T-helper 1 cell treated with Interleukin-12 subunit alpha and Interleukin-12 subunit beta and Interleukin-4 antibody, amounts not matched to agents 30 μg/mL and 1 μg/mL, for 36 hours (primary cell): ENCODE data around the gene CAMK2D.

Source experiments
- H3K27ac Mint-ChIP-seq: one replicate; pipeline ENCODE4 v1.8.0; 2021; ENCODE audit warnings: mild to moderate bottlenecking, mixed read lengths
- H3K27me3 Mint-ChIP-seq: one replicate; pipeline ENCODE4 v1.8.0; 2021; ENCODE audit warnings: low read depth, mixed read lengths
- H3K36me3 Mint-ChIP-seq: one replicate; pipeline ENCODE4 v1.8.0; 2021; ENCODE audit warnings: low read depth, mixed read lengths
- H3K4me1 Mint-ChIP-seq: one replicate; pipeline ENCODE4 v1.8.0; 2021; ENCODE audit warnings: low read depth, mixed read lengths
- H3K4me3 Mint-ChIP-seq: one replicate; pipeline ENCODE4 v1.8.0; 2021; ENCODE audit warnings: mild to moderate bottlenecking, moderate library complexity, mixed read lengths
- H3K9me3 Mint-ChIP-seq: one replicate; pipeline ENCODE4 v1.8.0; 2021; ENCODE audit warnings: mixed read lengths

CAMK2D gene

DNA sequence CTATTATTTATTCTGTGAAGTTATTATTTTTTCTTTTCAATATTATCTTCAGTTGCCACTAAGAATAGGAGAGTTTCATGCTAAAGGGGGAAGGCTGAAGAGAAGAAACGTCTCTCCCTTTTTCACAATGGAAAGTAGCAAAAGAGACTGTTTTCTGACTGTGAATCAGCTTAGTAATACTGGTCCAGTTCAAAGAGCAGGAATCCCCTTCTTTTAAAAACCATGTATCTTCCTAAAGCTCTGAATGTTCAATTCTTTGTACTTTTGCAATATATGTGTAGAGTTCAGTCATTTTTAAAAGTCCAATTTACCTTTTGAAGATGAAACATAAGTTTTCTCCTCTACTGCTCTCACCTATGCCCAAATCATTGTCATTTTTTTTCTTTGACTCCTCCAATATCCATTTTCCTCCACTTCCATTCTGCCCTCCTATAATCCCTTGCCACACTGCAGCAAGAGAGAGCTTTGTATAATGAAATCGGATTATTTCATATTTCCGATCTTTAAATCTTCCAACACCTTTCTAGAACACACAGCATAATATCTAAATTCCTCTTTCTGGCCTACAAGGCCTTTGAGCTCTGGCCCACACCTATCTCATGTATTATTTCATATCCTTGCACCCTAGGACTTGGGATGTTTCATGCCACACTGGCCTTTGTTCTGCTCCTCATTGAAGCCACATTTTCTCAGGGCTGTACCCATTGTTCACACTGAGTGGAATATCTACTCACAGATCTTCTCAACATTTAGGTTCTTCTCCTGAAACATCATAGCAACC, 195.3 kb downstream of the CAMK2D start:
- H3K36me3 Mint-ChIP-seq, result peaks cover 24% of the 10 kb centered on the region
- no peaks in the 10 kb centered on the region for H3K9me3 Mint-ChIP-seq
- no peak overlapping the region for H3K27ac Mint-ChIP-seq
- H3K4me3 Mint-ChIP-seq, result no peak overlapping the region
- peaks cover 29% of the 10 kb centered on the region for H3K4me1 Mint-ChIP-seq
- no peaks in the 10 kb centered on the region for H3K27me3 Mint-ChIP-seq

DNA sequence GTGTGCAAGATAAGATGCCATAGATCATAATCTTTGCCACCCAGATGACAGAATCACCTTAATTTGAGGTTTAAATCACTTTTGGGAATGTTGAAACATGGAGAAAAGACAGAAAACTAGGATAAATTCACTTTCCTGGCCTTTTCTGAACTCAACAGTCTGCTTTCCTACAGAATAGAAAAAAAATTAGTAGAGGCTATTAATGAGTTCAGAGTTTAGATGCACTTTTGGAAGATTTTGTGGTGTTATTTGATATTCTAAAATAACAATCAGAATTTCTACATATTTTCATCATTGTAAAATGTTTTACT, 195.9 kb downstream of the CAMK2D start:
- Mint-ChIP-seq H3K36me3 (peaks cover 24% of the 10 kb centered on the region), H3K4me1 (peaks cover 33% of the 10 kb centered on the region), H3K9me3 (no peaks in the 10 kb centered on the region), H3K4me3 (no peak overlapping the region), H3K27me3 (no peaks in the 10 kb centered on the region), H3K27ac (no peak overlapping the region)

DNA sequence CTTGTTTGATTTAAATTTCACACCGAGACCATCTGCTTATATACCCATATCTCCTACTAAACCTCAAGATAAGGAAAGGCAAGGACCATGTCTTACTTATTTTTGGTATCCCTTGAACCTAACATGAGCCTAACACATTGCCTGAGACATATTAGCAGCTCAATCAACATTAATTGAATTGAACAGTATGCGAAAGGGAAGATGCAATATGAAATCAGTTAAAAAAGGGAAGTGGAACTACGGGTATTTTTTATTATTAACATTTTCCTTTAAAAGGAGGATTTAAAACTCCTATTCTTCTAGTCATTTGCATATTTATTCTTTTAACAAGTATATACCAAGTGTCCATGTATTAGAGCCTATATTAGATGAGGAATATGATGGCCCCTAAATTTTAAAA, 197.0 kb downstream of the CAMK2D start:
- Mint-ChIP-seq H3K4me1 (peaks cover 35% of the 10 kb centered on the region), H3K4me3 (no peak overlapping the region)

DNA sequence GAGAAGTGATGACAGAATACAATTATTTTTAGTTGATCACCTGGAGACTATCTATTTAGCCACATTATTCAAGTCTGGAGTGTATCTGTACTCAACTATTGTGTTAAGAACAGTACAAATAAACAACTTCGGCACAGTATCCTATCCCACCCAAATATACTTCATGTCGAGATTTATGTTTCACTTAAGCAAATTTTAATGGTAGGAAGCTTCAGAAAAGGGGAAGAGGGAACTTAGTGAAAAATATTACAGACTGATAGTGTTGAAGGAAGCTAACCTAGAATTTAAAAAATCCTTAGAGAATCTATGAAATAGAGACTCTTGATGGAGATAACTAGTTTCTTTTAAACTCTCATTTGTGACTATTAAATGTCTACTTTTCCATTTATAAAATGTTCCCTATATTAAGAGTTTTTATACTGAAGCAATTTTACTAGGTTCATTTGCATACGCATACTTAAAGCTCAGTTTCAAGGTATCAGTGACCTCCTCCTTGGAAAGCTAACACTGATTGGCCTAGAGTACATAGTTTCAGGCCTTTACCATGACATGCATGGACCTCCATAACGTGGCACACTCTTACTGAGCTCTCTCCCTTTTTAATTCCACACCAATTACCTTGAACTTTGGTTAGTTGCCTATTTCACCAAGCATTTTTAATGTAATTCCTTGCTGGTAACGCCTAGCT, 197.7 kb downstream of the CAMK2D start:
- Mint-ChIP-seq H3K4me1 (peaks cover 35% of the 10 kb centered on the region), H3K27ac (no peak overlapping the region)

More for the DNA sequence above, 197.0 kb downstream of the CAMK2D start:
- H3K27ac Mint-ChIP-seq, result peak overlapping the region; percentile 66
- H3K9me3 Mint-ChIP-seq, result no peaks in the 10 kb centered on the region
- H3K36me3 Mint-ChIP-seq, result peaks cover 24% of the 10 kb centered on the region
- H3K27me3 Mint-ChIP-seq, result no peaks in the 10 kb centered on the region

DNA sequence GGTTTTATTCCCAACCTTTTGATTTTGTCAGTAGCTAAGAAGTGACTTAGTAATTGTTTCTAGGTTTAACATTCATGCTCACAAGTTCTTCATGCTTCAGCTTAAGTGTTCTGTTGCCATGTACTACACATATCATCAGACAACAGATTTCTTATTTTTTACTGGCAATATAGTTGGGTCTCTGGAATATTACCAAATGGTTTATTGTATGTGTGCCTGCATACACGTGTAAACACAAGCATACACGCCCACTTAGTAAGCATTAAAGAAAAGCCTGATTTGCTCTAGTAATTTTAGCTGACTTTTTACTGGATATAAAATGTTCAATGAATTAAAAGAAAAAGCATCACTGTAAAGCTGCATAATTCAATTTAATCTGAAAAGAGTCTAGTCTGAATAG, 199.8 kb downstream of the CAMK2D start:
- Mint-ChIP-seq H3K27ac (no peak overlapping the region), H3K36me3 (peaks cover 27% of the 10 kb centered on the region), H3K4me3 (no peak overlapping the region), H3K27me3 (no peaks in the 10 kb centered on the region), H3K4me1 (peaks cover 33% of the 10 kb centered on the region), H3K9me3 (no peaks in the 10 kb centered on the region)

More for the DNA sequence above, 197.7 kb downstream of the CAMK2D start:
- H3K4me3 Mint-ChIP-seq, result no peak overlapping the region
- peaks cover 21% of the 10 kb centered on the region for H3K36me3 Mint-ChIP-seq
- H3K27me3 Mint-ChIP-seq, result no peaks in the 10 kb centered on the region
- H3K9me3 Mint-ChIP-seq, result no peaks in the 10 kb centered on the region

DNA sequence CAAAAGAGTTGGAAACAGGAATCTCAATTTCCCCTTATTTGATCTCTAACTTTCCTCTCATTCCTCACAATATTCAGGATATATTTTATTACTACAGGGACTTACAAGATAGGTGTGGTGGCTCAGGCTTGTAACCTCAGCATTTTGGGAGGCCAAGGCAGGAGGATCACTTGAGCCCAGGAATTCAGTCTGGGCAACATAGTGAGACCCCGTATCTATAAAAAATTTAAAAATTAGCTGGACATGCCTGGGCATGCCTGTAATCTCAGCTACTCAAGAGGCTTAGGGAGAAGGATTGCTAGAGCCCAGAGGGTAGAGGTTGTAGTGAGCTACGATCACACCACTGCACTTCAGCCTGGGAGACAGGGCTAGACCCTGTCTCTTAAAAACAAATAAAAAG, 200.4 kb downstream of the CAMK2D start:
- Mint-ChIP-seq H3K27me3 (no peaks in the 10 kb centered on the region), H3K36me3 (peaks cover 21% of the 10 kb centered on the region), H3K4me1 (peaks cover 26% of the 10 kb centered on the region), H3K4me3 (no peak overlapping the region), H3K9me3 (no peaks in the 10 kb centered on the region), H3K27ac (no peak overlapping the region)

DNA sequence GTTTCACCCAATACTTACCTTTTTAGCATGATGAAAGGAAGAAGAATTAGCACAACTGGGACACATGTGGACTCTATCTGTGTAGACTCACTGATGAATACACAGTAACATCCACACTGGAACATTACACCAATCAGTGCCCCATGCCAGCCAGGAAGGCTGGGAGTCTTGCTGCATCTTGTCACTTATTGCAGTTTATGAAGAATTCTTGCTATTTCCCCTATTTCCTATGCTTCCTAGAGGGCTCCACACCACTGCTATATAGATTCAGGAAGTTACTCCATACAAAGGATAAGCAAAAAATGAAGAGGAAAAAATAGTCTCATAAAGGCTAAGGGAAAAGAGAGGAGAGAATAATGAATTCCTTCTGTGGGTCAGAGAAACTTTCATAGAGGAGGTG, 201.0 kb downstream of the CAMK2D start:
- H3K27me3 Mint-ChIP-seq, result no peaks in the 10 kb centered on the region

DNA sequence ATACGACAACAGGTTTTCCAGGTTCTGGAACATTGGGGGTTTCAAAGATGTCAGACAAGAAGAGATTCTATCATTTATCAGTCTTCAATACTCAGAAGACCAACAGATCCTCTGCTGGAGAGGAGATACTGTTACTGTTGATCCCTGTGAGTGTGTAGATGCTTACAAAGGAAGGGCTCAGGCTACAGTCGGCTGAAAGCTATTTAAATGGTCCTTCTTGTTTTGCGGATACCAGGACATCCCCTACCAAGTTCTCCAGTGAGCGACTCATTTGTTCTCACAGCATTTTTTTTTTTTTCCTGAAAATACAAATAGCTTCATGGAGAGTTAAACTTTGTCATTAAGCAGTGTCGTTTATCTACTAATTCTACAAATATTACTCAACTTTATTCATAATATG, 201.6 kb downstream of the CAMK2D start:
- H3K4me1 Mint-ChIP-seq, result peaks cover 20% of the 10 kb centered on the region
- H3K36me3 Mint-ChIP-seq, result peaks cover 20% of the 10 kb centered on the region
- no peak overlapping the region for H3K27ac Mint-ChIP-seq
- H3K27me3 Mint-ChIP-seq, result no peaks in the 10 kb centered on the region
- H3K4me3 Mint-ChIP-seq, result no peak overlapping the region
- H3K9me3 Mint-ChIP-seq, result no peaks in the 10 kb centered on the region

More for the DNA sequence above, 201.0 kb downstream of the CAMK2D start:
- Mint-ChIP-seq H3K9me3 (no peaks in the 10 kb centered on the region), H3K36me3 (peaks cover 21% of the 10 kb centered on the region), H3K4me1 (peaks cover 25% of the 10 kb centered on the region), H3K27ac (no peak overlapping the region), H3K4me3 (no peak overlapping the region)

DNA sequence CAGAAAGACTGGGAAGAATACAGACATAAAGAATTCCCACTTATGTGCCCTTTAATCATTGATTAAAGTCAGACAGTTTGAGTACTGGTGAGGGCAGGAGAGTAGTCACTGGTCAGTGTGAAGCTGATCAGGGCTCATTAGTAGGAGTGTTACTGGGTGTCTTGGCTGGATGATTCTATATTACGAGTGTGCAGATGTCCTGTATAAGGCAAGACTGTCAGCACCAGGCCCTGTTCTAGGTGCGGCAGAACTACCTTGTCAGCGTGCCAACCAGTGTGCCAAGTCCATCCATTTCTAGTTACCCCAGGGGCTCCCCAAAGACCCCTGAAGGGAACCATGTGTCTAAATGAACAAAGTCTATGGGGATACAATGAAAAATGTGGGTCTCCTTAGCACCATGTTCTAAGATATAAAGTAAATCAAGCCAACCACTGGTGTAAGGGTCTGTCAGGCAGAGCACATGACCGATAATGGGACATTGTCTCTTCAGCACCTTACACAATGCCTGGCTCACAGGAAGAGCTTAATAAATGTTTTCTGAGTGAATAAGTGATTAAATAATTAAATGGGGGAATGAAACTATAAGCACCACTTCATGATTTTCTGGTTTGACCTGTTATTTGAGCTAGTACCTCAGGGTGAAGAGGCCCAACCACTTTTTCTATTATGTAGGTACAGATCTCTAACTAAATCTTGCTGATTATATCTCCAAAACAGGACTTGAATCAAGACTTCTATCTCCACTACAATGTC, 205.0 kb downstream of the CAMK2D start:
- no peak overlapping the region for H3K4me3 Mint-ChIP-seq
- H3K36me3 Mint-ChIP-seq, result peaks cover 13% of the 10 kb centered on the region
- H3K27me3 Mint-ChIP-seq, result no peaks in the 10 kb centered on the region
- H3K27ac Mint-ChIP-seq, result no peak overlapping the region
- H3K9me3 Mint-ChIP-seq, result no peaks in the 10 kb centered on the region
- H3K4me1 Mint-ChIP-seq, result peaks cover 5% of the 10 kb centered on the region

DNA sequence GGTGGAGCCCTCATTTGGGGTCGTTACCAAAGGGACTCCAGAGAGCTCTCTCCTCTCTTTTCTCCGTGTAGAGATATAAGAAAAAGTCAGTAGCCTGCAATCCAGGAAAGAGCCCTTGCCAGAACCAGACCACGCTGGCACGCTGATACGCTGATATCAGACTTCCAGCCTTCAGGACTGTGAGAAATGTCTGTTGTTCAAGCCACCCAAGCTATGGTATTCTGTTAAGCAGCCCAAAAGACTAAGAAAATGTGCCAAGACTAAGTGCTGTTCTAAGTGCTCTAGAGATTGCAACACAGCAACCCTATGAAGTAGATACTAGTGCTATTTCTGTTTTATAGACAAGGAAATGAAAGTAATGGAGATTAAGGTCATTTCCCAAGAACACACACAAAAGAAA, 205.7 kb downstream of the CAMK2D start:
- Mint-ChIP-seq H3K27me3 (no peaks in the 10 kb centered on the region), H3K4me1 (peaks cover 4% of the 10 kb centered on the region), H3K9me3 (no peaks in the 10 kb centered on the region), H3K36me3 (peaks cover 13% of the 10 kb centered on the region), H3K27ac (no peak overlapping the region), H3K4me3 (no peak overlapping the region)

DNA sequence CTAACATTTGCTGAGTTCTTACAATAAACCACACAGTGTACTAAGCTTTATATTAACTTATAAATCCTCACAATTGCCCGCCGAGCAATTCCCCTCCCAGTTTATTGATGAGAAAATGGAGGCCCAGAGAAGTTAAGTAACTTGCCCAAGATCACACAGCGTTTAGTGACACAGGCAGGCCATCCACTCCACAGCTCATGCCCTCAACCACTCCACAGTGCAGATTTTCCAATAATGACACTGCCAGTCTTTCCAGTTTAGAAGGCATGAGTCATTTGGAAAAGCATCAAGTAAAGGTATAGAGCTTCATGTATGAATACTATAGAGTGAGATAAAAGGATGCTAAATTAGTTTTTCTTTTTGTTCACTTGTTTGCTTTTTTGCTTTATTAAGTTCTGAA, 208.5 kb downstream of the CAMK2D start:
- Mint-ChIP-seq H3K4me3 (no peak overlapping the region), H3K27ac (no peak overlapping the region), H3K9me3 (no peaks in the 10 kb centered on the region), H3K27me3 (no peaks in the 10 kb centered on the region), H3K4me1 (peaks cover 5% of the 10 kb centered on the region), H3K36me3 (peaks cover 17% of the 10 kb centered on the region)

DNA sequence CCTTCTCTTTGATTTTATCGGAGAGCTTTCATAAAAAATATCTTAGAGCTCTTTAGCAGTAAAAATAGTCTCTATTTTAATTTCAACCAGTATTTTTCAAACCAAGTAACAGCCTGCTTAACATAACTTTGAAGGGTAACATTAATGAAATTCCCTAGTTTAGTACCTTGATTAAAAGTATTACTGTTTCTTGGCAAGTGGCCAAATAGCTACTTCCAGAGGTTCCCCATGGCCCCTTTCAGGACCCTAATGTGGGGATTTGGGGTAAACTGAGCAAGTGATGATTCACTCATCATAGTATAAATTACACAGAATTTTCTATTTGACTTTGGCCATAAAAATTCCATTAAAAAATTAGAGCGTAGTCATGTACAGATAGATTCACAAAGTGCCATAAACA, 211.0 kb downstream of the CAMK2D start:
- Mint-ChIP-seq H3K4me3 (no peak overlapping the region), H3K27ac (no peak overlapping the region), H3K4me1 (peaks cover 13% of the 10 kb centered on the region)

DNA sequence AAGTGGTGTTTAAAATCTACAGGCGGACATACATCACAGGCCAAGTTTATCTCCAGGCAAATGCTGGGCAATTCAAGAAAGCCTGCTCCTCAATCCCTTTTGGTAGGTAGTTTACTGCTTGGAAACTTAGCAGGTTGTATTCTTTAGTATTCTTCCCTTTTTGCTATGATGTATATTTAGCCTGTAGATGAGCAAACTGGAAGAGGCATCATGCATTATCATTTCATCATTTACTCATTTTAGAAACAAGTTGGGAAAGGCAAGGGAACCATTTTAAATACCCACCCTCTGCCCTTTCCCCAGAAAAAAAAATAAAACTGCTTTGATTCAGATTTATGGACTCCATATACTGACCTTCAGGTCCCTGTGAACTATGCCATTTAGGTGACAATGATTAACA, 213.2 kb downstream of the CAMK2D start:
- no peak overlapping the region for H3K27ac Mint-ChIP-seq
- H3K4me3 Mint-ChIP-seq, result no peak overlapping the region
- peaks cover 17% of the 10 kb centered on the region for H3K4me1 Mint-ChIP-seq
- H3K36me3 Mint-ChIP-seq, result peaks cover 23% of the 10 kb centered on the region
- no peaks in the 10 kb centered on the region for H3K27me3 Mint-ChIP-seq
- H3K9me3 Mint-ChIP-seq, result no peaks in the 10 kb centered on the region

More for the DNA sequence above, 211.0 kb downstream of the CAMK2D start:
- no peaks in the 10 kb centered on the region for H3K27me3 Mint-ChIP-seq
- H3K36me3 Mint-ChIP-seq, result peaks cover 16% of the 10 kb centered on the region
- H3K9me3 Mint-ChIP-seq, result no peaks in the 10 kb centered on the region

DNA sequence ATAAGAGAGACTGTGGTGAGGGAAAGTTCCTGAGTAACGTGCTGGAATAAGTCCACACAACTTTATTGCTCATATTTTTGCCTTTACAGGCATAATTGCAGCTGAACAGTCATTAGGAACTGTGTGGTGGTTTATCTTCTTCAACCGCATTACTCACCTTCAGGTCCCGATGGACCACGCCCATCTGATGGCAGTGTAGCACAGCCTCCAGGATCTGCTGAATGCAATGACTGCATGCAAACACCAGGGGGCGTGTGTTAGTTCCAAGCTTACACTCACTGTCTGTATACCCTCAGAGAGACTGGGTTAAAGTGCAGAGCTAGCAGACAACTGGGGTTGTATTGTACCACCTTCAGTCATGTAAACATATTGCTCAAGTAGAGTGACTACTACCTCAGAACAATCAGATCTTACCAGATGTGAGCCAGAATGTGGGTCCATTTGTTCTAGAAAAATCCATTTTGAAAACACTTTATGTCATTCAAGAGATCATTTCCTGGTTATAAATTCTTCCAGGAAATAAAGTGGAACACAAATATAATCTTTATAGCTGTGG, 214.0 kb downstream of the CAMK2D start:
- H3K36me3 Mint-ChIP-seq, result peaks cover 26% of the 10 kb centered on the region
- peak overlapping the region; percentile 0 for H3K4me3 Mint-ChIP-seq
- peak overlapping the region; percentile 54 for H3K27ac Mint-ChIP-seq
- H3K27me3 Mint-ChIP-seq, result no peaks in the 10 kb centered on the region
- H3K4me1 Mint-ChIP-seq, result peaks cover 20% of the 10 kb centered on the region
- no peaks in the 10 kb centered on the region for H3K9me3 Mint-ChIP-seq
